Uterus (tissue), 2 donors: Measurements from ENCODE around the gene DENND4C.

ENCODE experiments used
- POLR2A ChIP-seq, 2 donors: fragments of 450-650 bp; IDR thresholded peaks; one replicate each; pipeline ENCODE4 v1.6.1; 2016; ENCODE audit warnings: antibody characterized with exemption in 2 of 2, mild to moderate bottlenecking in 1 of 2, moderate library complexity in 1 of 2
- TF ChIP-seq, protein P1 (sequence below), 4 experiments: fragments of 200-600 bp in 2 of 4; fragments of 450-650 bp in 2 of 4; sonication (generic) in 2 of 4; IDR thresholded peaks; one replicate each; pipeline ENCODE4 v1.5.1; 2016 to 2019; ENCODE audit warnings: antibody characterized with exemption in 4 of 4, mild to moderate bottlenecking in 2 of 4, moderate library complexity in 1 of 4

DNA sequence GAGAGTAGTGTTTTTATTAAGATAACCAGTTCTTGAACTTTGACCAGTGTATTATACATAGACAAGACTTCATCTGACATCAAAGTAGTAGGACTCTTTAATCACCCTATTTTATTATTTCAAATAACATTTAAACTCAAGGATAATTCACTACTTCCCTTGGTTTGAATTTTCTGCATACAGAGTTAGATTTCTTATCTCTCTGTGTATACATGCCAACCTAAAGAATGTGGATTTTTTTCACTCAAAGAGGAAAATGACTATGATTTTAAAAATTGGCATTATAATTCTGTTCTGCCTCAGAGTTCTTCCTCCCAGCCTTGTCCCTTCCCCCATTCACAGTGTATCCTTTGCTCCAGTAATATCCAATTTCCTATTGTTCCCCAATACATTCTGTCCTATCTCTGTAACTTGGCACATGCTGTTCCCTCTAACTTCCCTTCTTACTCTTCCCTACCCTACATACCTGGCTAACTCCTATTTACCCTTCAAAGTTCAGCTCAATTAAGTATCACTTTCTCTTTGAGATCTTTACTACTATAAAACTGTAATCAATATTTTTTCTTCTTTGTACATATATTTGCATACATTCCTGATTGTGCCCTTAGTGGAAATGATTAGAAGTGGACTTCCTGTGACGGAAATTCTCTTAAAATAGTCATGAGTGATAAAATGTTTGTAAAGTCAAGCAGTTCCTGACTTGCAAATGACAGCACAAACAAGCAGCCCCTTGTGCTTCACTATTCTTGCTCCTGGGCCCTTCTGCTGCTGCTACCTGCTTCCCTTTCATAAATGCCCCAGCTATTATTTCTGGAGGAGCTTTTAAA, 38.1 kb upstream of the DENND4C start:
- TF ChIP-seq, protein P1, sequence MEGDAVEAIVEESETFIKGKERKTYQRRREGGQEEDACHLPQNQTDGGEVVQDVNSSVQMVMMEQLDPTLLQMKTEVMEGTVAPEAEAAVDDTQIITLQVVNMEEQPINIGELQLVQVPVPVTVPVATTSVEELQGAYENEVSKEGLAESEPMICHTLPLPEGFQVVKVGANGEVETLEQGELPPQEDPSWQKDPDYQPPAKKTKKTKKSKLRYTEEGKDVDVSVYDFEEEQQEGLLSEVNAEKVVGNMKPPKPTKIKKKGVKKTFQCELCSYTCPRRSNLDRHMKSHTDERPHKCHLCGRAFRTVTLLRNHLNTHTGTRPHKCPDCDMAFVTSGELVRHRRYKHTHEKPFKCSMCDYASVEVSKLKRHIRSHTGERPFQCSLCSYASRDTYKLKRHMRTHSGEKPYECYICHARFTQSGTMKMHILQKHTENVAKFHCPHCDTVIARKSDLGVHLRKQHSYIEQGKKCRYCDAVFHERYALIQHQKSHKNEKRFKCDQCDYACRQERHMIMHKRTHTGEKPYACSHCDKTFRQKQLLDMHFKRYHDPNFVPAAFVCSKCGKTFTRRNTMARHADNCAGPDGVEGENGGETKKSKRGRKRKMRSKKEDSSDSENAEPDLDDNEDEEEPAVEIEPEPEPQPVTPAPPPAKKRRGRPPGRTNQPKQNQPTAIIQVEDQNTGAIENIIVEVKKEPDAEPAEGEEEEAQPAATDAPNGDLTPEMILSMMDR (IDR thresholded peaks at IDR 0.05): no peak
- TF ChIP-seq POLR2A (IDR thresholded peaks at IDR 0.05): no peak
